HG02623 (cell line): Measurements from ENCODE around the gene TRMT10C.
A peak's percentile ranks its signal among the peaks of the same experiment; 100 is the strongest.
"Not testable (repeated sequence)": the region's sequence is repeated elsewhere in the genome, so short reads cannot be mapped to it uniquely, and the experiment has no call there.

Source experiments
- ATAC-seq: cut with Tn5 transposase; IDR thresholded peaks from one replicate; pipeline ENCODE4 v1.9.1; 2021; ENCODE audit warnings: moderate library complexity; ENCODE audit not compliant: unreplicated experiment

Gene TRMT10C

GRCh38 chr3:101561630-101562328, at the start of gene TRMT10C:
TRMT10C (plus strand) TSS chr3:101561868; CDS start chr3:101564782, 2,914 bp downstream.
- ATAC-seq: peak; percentile 100

DNA sequence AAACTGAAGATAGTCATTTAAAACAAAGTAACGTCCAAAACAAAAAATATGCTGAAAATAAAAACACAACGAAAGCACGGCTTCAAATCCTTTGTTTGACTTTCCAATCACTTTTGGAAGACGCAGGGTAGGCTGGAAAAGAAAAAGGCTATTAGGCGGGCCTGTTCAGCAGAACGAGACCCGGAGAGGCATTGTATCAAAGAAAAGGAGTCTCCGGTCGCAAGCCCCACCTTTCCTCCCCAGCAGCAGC, 49.3 kb upstream of the TRMT10C start:
- no peak for ATAC-seq

DNA sequence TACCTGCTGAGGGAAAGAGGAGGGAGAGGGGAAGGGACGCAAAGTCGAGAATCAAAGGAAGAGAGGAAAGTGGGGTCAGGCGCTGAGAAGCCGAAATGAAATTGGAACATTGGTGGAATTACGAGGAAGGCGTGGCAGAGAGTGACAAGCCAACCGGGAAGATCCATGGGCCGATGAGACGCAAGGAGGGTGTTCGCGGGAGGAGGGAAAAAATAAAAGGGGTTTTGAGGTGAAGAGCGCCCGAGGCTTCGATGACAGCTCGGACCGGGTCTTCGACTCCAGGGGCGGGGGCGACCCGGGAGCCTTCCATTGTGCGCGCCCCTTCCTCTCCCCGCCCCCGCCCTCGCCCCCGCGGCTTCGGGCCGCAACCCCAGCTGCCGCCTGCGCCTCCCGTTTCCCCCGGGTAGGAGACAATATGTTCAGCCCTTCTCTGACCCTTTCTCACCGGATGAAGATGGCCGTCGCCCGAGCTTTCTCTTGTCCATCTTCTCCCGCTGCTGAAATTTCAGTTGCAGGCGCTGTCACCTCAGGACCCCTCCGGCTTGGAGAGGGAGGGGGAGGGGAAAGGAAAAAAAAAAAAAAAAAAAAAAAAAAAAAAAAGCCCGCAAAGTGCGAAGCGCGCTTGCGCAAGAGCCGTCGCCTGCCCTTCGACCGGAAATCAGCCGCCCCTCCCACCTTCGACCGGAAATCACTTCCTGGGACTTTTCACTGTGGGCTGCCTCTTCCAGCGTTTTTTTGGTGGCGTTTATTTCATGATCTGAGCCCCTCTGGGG, 48.8 kb upstream of the TRMT10C start, which contains the start of gene SENP7:
TSS of gene SENP7 (minus strand) at position 567 of the 773 bp plus-strand sequence. CDS start at position 485, 82 bp downstream.
- ATAC-seq: peak; percentile 50

DNA sequence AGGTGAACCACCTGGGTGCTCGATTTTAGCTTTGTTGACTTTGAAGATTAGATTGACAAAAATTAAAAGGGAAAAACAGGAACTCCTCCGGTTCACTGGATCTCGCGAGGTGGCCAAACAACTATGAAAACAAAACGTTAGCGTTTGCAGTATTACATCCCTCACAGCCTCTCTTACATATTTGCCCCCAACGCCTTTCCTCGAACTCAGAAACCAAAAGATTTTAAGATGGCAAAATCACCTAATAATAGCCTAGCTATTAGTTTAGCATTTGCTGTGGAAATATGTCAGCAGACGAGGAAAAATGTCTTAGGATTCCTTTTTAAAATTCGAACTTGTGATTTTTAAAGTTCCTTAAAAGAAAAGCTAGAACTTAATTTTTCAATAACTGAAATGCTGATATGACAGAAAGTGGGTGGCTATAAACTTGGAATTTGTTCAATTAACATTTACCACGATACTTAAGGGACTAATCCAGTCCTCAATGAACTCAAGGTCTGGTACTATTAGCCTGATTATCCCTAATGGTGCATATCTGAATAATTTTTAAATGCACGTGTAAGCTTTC, 48.2 kb upstream of the TRMT10C start:
- peak; percentile 26 for ATAC-seq

GRCh38 chr3:101518421-101518871, 43.2 kb upstream of the TRMT10C start:
- peak; percentile 96 for ATAC-seq

DNA sequence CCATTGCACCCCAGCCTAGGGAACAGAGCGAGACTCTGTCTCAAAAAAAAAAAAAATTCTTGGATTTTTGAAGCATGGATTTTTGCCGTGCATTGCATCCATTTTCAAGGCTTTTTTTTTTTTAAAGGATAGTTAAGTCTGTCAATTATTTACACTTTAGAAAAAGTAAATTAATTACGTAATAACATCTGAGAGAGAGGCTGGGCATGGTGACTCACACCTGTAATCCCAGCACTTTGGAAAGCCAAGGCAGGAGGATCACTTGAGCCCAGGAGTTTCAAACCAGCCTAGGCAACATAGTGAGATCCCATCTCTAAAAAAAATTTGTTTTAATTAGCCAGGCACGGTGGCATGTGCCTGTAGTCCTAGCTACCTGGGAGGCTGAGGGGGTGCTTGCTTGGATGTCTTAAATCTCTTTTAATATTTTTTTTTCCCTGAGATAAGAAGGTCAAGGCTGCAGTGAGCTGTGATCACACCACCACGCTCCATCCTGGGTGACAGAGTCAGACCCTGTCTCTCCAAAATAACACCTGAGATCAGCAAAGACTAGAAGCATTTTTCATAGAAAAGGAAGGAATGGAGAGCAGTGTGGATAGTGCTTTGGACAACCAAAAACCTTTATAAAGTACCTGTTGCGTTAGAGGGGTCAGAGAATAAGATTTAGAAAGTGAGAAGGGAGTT, 41.8 kb upstream of the TRMT10C start:
- ATAC-seq: no peak

- no peak for ATAC-seq
These were observed 40.4 kb upstream of the TRMT10C start for GRCh38 chr3:101521211-101521701.

DNA sequence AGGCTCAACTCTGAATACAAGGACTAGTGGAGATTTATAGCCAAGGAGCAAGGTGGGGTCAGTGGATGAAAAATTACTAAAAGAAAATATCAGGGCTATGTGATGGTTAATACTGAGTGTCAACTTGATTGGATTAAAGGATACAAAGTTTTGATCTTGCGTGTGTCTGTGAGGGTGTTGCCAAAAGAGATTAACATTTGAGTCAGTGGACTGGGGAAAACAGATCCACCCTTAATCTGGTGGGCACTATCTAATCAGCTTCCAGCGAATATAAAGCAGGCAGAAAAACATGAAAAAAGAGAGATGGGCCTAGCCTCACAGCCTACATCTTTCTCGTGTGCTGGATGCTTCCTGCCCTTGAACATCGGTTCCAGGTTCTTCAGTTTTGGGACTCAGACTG, 34.2 kb upstream of the TRMT10C start:
- ATAC-seq: no peak

DNA sequence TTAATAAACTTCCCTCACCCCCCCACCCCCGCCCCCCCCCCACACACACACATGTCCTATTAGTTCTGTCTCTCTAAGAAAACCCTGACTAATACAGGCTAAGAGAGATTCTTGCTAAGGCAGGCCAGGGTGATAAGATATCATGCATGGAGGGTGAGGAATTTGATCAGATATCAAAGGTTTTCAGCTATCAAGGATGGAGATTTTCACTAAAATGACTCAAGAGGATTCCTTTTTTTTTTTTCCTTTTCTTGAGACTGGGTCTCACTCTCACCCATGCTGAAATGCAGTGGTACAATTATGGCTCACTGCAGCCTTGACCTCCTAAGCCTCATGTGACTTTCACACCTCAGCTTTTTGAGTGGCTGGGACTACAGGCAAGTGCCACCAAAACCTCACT, 33.8 kb upstream of the TRMT10C start:
- ATAC-seq: no peak

DNA sequence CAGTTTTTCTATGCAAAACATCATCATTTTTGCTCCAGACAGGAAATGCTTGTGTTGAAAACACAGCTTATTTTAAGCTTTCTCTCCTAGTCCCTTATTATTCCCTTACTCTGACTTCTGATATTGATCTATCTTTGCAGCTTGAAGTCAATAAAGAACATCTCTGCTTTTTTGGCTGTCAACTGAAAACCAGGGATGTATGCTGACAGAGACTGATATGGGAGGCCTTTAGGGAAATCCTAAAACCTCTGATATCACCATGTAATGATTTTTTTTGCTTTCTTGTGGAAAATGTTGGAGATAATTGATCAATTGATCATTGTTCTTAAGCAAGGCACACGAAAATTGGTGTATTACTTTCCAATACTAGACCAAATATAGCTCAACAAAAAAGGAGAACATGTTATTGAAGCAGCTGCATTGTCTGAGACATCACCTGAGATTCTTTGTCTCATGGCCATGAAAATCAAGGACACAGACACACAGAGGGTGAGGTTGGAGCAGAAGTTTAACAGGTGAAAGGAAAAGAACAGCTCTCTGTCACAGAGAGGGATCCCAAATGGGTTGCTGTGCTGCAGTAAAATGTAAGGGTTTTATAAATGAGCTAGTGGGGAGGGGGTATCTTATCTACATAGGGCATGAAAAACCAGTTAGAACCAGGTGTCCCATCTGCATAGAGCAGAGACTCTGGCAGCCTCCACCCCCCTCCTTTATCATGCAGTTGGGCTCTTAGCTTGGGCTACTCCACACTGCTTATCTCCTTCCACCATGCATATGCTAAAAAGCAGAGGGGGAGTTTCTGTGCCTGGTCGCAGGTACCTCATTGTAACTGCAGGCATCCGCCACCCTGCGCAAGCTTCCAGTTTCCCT, 31.6 kb upstream of the TRMT10C start:
- no peak for ATAC-seq

GRCh38 chr3:101530686-101531047, 31.0 kb upstream of the TRMT10C start:
- ATAC-seq: no peak

- no peak for ATAC-seq
These were observed 30.1 kb upstream of the TRMT10C start for GRCh38 chr3:101531473-101532086.

- ATAC-seq: no peak
These were observed 28.7 kb upstream of the TRMT10C start for GRCh38 chr3:101532783-101533602.

DNA sequence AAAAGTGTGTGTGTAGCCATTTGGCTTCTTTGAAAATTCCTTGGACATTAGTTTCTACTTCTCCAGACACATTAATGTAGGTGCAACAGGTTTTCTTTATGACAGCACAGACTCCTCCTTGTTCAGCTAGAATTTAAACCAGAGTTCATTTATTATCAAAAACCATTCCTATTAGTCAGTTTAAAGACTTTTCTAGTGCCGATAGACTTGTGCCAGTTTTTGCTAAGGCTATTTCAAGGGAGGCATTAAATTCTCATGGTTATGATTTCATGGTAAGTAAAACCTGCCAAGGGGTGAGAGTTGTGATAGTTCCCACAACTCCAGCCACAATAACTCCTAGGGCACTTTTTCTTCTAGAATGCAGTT, 28.1 kb upstream of the TRMT10C start:
- ATAC-seq: no peak

GRCh38 chr3:101535221-101535620, 26.4 kb upstream of the TRMT10C start:
- no peak for ATAC-seq

- ATAC-seq: no peak
These were observed 25.4 kb upstream of the TRMT10C start for GRCh38 chr3:101536266-101536665.

- ATAC-seq: not testable (repeated sequence)
These were observed 24.7 kb upstream of the TRMT10C start for GRCh38 chr3:101536955-101537354.

DNA sequence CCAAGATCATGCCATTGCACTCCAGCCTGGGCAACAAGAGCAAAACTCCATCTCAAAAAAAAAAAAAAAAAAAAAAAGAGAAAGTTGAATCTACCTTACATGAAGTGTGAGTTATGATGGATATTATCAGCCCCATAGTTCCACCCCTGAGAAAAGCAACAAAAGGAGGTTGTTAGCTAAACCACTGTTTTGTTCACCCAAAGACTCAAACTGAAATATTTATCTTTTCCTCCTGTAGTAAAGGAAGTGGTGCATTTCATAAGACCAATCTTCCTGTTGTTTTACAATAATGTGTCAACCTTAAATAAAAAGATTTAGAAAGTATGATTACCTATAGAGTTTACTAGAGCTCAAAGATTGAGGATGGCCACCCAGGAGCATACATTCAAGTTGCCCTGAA, 18.7 kb upstream of the TRMT10C start:
- no peak for ATAC-seq

GRCh38 chr3:101544161-101544850, 17.4 kb upstream of the TRMT10C start:
- ATAC-seq: no peak
